GM19025 (cell line): ENCODE data around the gene KATNIP.

Experiments
- ATAC-seq: cut with Tn5 transposase; IDR thresholded peaks from one replicate; pipeline ENCODE4 v1.9.1; 2021; ENCODE audit warnings: mild to moderate bottlenecking, low read depth, moderate library complexity; ENCODE audit not compliant: unreplicated experiment

KATNIP gene

GRCh38 chr16:27549746-27550581 is at the start of gene KATNIP, which contains the start of gene GTF3C1:
Gene KATNIP, plus strand, starts transcription at chr16:27550144. Its CDS starts 27 bp downstream, at chr16:27550171.
Gene GTF3C1, minus strand, starts transcription at chr16:27549913. Its CDS starts 23 bp downstream, at chr16:27549890.
- peak; percentile 94 for ATAC-seq

GRCh38 chr16:27500801-27501200 is 49.1 kb upstream of the KATNIP start:
- ATAC-seq: no peak

DNA sequence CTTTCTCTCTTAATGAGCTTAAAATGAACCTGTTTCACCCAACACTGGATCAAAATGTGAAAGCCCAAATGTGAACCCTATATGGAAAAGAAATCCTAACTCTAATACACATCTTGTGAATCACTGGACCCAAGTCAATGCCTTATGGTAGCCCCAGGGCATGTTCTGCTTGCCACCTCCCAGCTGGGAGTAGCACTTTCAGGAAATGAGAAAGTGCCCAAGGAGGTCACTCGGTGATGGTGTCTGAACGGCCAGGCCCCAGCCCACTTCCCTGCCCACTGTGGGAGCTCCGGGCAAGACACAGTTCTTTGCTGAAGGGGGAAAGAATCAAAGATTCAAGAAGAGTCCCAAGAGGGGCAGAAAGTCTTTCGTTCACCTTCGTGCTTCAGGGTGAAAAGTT is 46.3 kb upstream of the KATNIP start:
- no peak for ATAC-seq

GRCh38 chr16:27505297-27506236 is 44.4 kb upstream of the KATNIP start:
- no peak for ATAC-seq

GRCh38 chr16:27506771-27507170 is 43.2 kb upstream of the KATNIP start:
- no peak for ATAC-seq

DNA sequence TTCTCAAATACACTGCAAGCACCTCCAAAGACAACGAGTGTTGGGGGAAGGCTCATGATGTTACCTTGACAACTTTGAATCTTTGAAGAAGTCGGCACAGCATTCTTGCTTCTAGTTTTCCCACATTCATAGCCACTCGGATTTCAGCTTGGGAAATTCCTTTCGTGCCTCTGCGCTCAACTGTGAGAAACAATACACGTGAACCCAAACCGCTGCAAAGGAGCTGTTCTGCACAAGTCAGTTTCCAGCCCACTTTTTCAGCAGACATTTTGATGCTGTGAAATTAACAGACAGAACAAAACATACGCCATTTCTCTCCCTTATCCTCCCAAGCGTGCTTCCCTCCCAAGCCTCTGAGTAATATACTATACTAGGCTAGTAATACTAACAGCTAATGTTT is 41.5 kb upstream of the KATNIP start:
- ATAC-seq: no peak

- no peak for ATAC-seq
Observed at GRCh38 chr16:27511657-27512448, 38.1 kb upstream of the KATNIP start.

DNA sequence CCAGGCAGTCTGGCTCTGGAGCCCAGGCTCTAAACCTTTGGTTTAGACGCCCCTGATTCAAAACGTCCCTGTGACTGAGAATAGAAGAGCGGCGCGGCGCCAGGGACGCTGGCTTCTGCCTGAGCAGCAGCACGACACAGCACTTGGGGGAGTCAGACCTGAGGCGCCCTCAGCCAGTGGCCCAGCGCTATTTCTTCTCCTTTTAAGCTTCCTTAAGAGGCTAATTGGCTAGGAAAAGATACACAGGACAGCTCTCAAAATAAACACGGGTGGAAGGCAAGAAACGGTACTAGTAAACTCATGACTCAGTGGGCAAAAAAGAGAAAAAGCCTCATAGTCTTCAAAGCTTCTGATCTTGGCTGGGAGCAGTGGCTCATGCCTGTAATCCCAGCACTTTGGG is 35.1 kb upstream of the KATNIP start:
- ATAC-seq: no peak

DNA sequence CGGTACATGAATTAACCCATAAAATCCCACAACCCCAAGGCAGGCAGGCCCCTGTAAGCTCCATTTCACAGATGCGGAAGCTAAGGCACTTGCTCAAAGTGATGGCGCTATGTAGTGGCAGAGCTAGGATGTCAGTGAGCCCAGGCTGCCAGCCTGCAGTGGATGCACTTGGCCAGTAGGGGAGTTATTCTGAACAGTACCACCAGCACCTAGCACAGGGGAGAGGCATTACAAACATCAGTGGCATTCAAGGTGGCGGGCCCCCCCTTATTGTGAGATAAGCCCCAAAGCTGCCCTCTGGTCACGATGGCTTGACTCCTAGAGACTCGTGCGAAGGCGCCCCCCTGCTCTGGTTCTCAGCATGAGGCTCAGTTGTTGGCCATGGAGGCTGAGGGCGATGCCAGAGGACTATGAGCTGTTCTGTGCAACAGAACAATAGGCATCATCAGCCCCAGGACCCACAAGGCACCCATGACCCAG is 34.0 kb upstream of the KATNIP start:
- no peak for ATAC-seq

DNA sequence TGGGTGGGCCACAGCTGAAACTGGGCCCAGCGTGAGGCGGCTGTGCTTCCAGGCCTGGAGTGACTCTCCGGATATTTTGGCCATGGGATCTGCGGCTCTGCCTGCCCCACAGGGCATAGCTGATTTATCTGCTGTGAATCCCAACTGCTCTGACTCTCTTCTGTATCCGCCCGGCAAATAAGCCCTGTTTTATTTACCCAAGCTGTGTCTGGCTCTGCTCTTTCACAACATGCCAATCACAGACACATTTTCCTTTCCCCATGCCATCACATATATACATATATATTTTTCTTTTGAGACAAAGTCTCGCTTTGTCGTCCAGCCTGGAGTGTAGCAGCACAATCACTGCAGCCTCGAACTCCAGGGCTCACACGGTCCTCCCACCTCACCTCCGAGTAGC is 33.6 kb upstream of the KATNIP start:
- no peak for ATAC-seq

DNA sequence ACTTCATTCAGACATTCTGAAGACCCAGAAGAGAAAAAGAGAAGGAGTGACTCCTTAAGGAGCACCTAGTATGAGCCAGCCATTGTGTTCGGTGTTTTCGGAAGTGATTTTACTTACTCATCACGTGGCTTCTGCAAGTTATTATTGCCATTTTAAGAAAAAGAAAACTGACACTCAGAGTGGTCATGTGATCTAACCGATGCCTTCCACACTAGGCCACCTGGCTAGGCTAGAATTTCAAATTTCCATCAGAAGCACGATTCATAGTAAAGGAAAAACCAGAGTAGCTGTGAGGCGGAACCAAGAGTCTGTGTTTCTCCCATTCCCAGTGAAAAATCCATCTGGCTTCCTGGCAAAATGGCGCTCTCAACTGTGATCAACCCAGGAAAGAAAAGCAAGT is 32.3 kb upstream of the KATNIP start:
- ATAC-seq: no peak

GRCh38 chr16:27518226-27518625 is 31.7 kb upstream of the KATNIP start:
- no peak for ATAC-seq

- no peak for ATAC-seq
Observed at GRCh38 chr16:27520982-27521673, 28.8 kb upstream of the KATNIP start.

- no peak for ATAC-seq
Observed at GRCh38 chr16:27522173-27522707, 27.7 kb upstream of the KATNIP start.

DNA sequence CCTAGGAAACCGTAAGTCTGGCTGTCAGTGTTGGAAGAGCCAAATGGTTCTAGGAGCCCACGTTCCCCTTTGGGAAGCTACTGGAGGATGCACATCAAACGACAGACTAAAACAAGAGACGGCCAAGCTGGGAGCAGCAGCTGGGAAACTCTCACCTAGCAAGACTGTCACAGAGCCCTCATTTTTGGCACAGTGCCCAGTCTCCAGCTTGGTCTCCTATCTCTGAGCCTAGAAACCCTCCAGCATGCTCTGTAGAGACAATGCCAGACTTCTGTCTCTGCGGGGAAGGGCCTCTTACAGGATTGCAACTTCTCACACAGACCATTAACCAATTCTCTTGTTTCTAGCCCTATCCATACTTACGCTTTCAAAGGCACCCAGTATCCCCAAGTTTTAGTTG is 23.8 kb upstream of the KATNIP start:
- ATAC-seq: no peak

DNA sequence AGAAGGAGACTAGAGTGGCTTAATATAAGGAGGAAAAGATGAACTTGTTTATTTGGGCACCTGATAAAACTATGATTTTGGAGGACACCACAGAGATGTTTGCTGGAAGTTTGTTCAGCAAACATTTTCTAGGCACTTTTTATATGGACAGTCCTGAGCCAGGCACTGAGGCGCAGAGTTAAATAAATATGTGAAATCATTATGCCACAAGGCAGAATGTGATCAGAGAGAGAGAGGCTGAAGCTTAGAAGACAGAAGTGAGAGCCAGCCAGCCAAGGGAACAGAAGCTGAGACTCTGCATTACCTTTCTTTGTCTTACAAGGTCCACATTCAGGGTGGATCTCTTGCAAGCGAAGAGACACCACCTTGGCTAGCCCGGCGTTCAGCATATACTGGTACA is 21.6 kb upstream of the KATNIP start:
- ATAC-seq: no peak

GRCh38 chr16:27529962-27530361 is 20.0 kb upstream of the KATNIP start:
- ATAC-seq: no peak

DNA sequence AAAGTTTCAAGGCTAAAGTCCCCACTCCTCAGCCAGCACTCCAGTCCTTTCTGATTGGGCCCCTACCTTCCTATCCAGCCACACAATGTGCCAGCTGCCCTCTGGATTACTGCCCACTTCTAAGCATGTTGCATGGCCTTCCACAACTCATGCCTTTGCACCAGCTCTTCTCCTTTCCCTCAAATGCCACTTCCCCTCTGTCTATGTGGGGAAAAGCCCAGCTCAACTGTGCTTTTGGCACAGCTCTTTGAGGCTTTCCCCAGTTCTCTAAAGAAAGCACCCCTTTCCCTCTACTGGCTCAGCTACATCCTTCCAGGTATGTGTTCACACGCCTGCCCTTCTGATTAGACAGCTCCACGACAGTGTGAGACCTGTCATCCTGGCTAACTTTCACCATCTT is 18.8 kb upstream of the KATNIP start:
- ATAC-seq: no peak
